ENCODE measurements around the gene CYP2A13. TPM values are rescaled to one million over a fixed set of nuclear protein-coding genes. Genes with fewer than 3 reads are reported as not detected.

CYP2A13 gene
- total and polyA plus RNA-seq, 2 experiments from 2014 or later, result 0.27 to 0.35 TPM

DNA sequence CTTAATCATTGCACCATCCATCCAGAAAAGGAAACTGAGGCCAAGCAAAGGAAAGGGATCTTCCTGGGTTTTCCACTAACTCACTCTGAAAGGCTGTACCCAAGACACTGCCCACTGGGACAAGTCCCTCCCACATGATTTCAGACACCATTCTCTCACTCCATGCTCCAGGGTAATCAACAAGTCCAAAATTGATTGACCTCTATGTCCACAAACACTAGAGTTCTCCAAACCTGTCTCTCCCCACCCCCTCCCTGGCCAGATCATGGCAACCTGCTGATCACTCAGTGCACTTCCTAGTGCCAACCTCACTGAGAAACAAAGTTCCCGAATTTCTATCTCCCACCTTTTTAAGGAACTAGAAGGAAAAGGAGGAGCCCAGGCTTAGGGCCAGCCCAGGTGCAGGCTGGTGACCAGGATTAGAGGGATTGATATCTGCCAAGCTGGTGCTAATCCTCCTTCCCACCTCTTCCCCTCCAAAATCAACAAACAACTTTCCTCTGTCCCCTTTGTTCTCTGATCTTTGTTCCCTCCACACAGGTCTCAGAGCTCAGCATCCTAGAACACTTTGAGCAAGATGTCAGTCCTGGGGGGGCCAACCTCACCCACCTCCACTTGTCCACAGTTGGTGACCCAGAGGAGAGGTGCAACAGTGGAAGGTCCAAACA lies 2.4 kb upstream of the CYP2A13 start:
- ATAC-seq (no peak), DNase-seq (ENCODE audit: low spot score) (no peak)
- no peak overlapping the region for H3K4me3 Mint-ChIP-seq
- Histone ChIP-seq H3K27me3 (ENCODE audit: insufficient read depth) (peaks cover 31% of the 10 kb centered on the region), H3F3A (replicated peaks; ENCODE audit: low read depth) (no peaks in the 10 kb centered on the region), H2AFZ (no peak overlapping the region), H3K4me3 (no peak overlapping the region), H4K20me1 (replicated peaks; ENCODE audit: insufficient read depth) (no peaks in the 10 kb centered on the region), H3K4me1 (ENCODE audit: insufficient read depth) (peaks cover 5% of the 10 kb centered on the region; the same call in 1 of the 2 replicates), H3K27ac (ENCODE audit: low read depth) (no peak overlapping the region), H3K36me3 (ENCODE audit: insufficient read depth) (no peaks in the 10 kb centered on the region), H3K9me2 (ENCODE audit: insufficient read depth) (peaks cover 15% of the 10 kb centered on the region), H3K4me2 (no peak overlapping the region), H3K79me2 (replicated peaks; ENCODE audit: insufficient read depth) (no peaks in the 10 kb centered on the region)
- peaks cover 11% of the 10 kb centered on the region for H3K9me3 Mint-ChIP-seq
- peaks cover 12% of the 10 kb centered on the region; the same call in 2 of the 3 replicates for H3K4me1 Mint-ChIP-seq
- no peak overlapping the region for H3K27ac Mint-ChIP-seq
- TF ChIP-seq, protein P1, sequence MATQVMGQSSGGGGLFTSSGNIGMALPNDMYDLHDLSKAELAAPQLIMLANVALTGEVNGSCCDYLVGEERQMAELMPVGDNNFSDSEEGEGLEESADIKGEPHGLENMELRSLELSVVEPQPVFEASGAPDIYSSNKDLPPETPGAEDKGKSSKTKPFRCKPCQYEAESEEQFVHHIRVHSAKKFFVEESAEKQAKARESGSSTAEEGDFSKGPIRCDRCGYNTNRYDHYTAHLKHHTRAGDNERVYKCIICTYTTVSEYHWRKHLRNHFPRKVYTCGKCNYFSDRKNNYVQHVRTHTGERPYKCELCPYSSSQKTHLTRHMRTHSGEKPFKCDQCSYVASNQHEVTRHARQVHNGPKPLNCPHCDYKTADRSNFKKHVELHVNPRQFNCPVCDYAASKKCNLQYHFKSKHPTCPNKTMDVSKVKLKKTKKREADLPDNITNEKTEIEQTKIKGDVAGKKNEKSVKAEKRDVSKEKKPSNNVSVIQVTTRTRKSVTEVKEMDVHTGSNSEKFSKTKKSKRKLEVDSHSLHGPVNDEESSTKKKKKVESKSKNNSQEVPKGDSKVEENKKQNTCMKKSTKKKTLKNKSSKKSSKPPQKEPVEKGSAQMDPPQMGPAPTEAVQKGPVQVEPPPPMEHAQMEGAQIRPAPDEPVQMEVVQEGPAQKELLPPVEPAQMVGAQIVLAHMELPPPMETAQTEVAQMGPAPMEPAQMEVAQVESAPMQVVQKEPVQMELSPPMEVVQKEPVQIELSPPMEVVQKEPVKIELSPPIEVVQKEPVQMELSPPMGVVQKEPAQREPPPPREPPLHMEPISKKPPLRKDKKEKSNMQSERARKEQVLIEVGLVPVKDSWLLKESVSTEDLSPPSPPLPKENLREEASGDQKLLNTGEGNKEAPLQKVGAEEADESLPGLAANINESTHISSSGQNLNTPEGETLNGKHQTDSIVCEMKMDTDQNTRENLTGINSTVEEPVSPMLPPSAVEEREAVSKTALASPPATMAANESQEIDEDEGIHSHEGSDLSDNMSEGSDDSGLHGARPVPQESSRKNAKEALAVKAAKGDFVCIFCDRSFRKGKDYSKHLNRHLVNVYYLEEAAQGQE (IDR thresholded peaks at IDR 0.05; ENCODE audit: unreplicated experiment), result no peak
- no peak for TF ChIP-seq EZH2phosphoT487 (IDR thresholded peaks at IDR 0.05; ENCODE audit: unreplicated experiment)
- no peak for TF ChIP-seq CTCF (conservative IDR thresholded peaks at IDR 0.05; ENCODE audit: low read depth in 2 of 2)
- TF ChIP-seq POLR2AphosphoS5 (IDR thresholded peaks at IDR 0.05; ENCODE audit: low read depth), result no peak
- no peak for TF ChIP-seq JUNB (IDR thresholded peaks at IDR 0.05; ENCODE audit: unreplicated experiment)
- TF ChIP-seq STAT1 (IDR thresholded peaks at IDR 0.05; ENCODE audit: unreplicated experiment), result no peak
- TF ChIP-seq ZNF114 (CRISPR knock-in tag; IDR thresholded peaks at IDR 0.05), result no peak
- TF ChIP-seq NANOG (IDR thresholded peaks at IDR 0.05; ENCODE audit: borderline replicate concordance), result no peak
- TF ChIP-seq CREB1 (CRISPR knock-in tag; IDR thresholded peaks at IDR 0.05; ENCODE audit: low read depth), result no peak
- peaks cover 10% of the 10 kb centered on the region; the same call in 2 of the 3 replicates for H3K36me3 Mint-ChIP-seq (ENCODE audit: low read depth)
- H3K27me3 Mint-ChIP-seq (ENCODE audit: insufficient read depth, low read depth, poor library complexity), result peaks cover 30% of the 10 kb centered on the region

GRCh38 chr19:41089959-41090358 lies 1.7 kb downstream of the CYP2A13 start:
- H3K27ac ChIP-seq (ENCODE audit: low read depth), result no peak overlapping the region
- Mint-ChIP-seq H3K4me3 (peak overlapping the region; percentile 73), H3K4me1 (peaks cover 12% of the 10 kb centered on the region; the same call in 2 of the 3 replicates), H3K36me3 (ENCODE audit: low read depth) (peaks cover 4% of the 10 kb centered on the region; the same call in 1 of the 3 replicates), H3K27ac (no peak overlapping the region), H3K27me3 (ENCODE audit: insufficient read depth, low read depth, poor library complexity) (peaks cover 41% of the 10 kb centered on the region), H3K9me3 (peaks cover 4% of the 10 kb centered on the region; the same call in 2 of the 3 replicates)
- H2AFZ ChIP-seq, result peak overlapping the region; percentile 98
- no peaks in the 10 kb centered on the region for H3K79me2 ChIP-seq (replicated peaks; ENCODE audit: insufficient read depth)
- TF ChIP-seq EZH2 (IDR thresholded peaks at IDR 0.05; ENCODE audit: low read depth, unreplicated experiment), result peak; percentile 28
- no peak for TF ChIP-seq POLR2AphosphoS5 (IDR thresholded peaks at IDR 0.05; ENCODE audit: low read depth)
- TF ChIP-seq CTCF (conservative IDR thresholded peaks at IDR 0.05; ENCODE audit: low read depth in 2 of 2), result peak; percentile 11 to 38; a peak in 2 of 4 replicates
- H3K4me2 ChIP-seq, result peak overlapping the region; percentile 93
- peaks cover 45% of the 10 kb centered on the region for H3K27me3 ChIP-seq (ENCODE audit: insufficient read depth)
- no peaks in the 10 kb centered on the region for H3K36me3 ChIP-seq (ENCODE audit: insufficient read depth)
- no peaks in the 10 kb centered on the region for H3F3A ChIP-seq (replicated peaks; ENCODE audit: low read depth)
- peak overlapping the region; percentile 80 for H3K4me3 ChIP-seq
- H3K9me2 ChIP-seq (ENCODE audit: insufficient read depth), result no peaks in the 10 kb centered on the region
- no peaks in the 10 kb centered on the region for H4K20me1 ChIP-seq (replicated peaks; ENCODE audit: insufficient read depth)
- peaks cover 5% of the 10 kb centered on the region; the same call in 1 of the 2 replicates for H3K4me1 ChIP-seq (ENCODE audit: insufficient read depth)
- peak; percentile 79 for DNase-seq (ENCODE audit: low spot score)
- ATAC-seq, result peak; percentile 88

Data from GM23338 (cell line).